ENCODE measurements around the gene KLHDC10.

KLHDC10 gene

DNA sequence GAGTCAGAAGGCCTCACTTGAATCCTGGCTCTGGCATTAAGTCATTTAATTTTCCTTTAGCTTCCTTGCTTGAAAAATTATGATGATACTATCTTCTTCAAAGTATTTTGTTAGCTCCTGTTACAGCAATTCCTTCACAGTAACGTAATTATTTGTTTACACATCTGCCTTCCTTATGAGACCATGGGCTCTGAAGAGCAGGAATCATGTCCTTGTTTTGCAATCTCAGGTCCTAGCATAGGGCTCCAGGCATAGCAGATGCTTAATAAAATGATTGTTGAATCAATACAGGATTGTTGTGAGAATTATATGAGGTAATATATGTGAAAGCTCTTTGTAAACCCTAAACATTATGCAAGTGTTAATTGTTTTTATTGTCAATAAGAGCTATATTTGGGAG, 25.5 kb downstream of the KLHDC10 start:
- TF ChIP-seq, protein P1, sequence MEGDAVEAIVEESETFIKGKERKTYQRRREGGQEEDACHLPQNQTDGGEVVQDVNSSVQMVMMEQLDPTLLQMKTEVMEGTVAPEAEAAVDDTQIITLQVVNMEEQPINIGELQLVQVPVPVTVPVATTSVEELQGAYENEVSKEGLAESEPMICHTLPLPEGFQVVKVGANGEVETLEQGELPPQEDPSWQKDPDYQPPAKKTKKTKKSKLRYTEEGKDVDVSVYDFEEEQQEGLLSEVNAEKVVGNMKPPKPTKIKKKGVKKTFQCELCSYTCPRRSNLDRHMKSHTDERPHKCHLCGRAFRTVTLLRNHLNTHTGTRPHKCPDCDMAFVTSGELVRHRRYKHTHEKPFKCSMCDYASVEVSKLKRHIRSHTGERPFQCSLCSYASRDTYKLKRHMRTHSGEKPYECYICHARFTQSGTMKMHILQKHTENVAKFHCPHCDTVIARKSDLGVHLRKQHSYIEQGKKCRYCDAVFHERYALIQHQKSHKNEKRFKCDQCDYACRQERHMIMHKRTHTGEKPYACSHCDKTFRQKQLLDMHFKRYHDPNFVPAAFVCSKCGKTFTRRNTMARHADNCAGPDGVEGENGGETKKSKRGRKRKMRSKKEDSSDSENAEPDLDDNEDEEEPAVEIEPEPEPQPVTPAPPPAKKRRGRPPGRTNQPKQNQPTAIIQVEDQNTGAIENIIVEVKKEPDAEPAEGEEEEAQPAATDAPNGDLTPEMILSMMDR (IDR thresholded peaks at IDR 0.05; ENCODE audit: insufficient read depth, missing control alignments) = no peak
- no peak for FAIRE-seq
- no peak for DNase-seq (ENCODE audit: insufficient read length, low spot score)

DNA sequence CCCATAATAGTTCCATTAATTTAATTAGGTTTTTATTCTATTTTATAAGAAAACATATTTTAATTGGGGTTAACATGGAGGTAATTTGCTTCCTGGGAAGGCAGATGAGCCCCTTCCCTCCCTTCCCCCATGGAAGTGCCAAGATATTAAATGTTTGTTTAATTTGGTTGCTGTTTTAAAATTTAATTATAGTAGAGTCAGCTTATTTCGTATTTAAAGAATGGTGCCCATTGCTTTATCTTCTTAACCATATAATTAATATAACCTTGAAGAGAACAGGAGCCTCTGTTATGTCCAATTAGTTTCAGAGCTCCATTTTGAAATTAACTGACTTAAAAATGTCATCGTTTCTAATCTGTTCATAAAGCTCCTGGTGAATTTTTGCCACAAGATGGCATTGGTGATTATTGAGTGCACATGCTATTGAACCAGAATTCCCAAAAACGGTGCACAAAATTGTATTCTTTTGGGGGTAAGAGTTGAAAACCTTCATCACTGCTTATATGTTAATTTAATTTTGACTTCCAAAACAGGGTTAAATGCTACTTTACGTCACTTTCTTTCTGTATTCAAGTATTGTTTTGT, 26.0 kb downstream of the KLHDC10 start:
- DNase-seq (ENCODE audit: insufficient read length, low spot score) (no peak), FAIRE-seq (no peak)
- TF ChIP-seq, protein P1 (IDR thresholded peaks at IDR 0.05; ENCODE audit: insufficient read depth, missing control alignments) = peak; percentile 26

DNA sequence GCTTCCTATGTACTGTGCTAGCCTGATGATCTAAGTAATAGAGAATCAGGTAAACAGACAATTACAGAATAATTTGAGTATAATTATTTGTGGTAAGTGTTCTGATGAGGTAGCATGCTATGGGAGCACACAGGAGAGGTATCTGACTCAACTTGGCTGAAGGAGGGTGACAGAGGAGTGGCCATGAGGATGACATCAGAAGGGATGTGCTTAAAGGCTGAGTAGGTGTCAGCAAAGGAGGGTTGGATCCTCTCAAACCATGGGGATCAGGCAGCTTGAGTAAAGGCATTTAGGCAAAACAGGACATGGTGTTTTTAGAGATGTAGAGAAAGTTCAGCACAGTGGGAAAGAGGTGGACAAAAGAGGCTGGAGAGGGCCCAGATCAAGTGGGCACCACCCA, 29.0 kb downstream of the KLHDC10 start:
- TF ChIP-seq, protein P1 (IDR thresholded peaks at IDR 0.05; ENCODE audit: insufficient read depth, missing control alignments) = no peak
- FAIRE-seq (no peak), DNase-seq (ENCODE audit: insufficient read length, low spot score) (no peak)

DNA sequence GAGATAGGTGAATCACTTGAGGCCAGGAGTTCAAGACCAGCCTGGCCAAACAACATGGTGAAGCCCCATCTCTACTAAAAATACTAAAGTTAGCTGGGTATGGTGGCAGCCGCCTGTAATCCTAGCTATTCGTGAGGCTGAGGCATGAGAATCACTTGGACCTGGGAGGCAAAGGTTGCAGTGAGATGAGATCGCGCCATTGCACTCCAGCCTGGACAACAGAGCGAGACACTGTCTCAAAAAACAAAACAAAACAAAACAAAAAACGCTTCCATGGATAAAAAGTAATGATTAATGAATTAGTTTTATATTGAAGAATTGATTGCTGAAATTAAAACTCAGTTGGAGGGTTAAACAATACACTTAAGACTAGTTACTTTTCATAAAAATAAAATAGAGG, 32.3 kb downstream of the KLHDC10 start:
- DNase-seq (ENCODE audit: insufficient read length, low spot score) (no peak), FAIRE-seq (no peak)
- TF ChIP-seq, protein P1 (IDR thresholded peaks at IDR 0.05; ENCODE audit: insufficient read depth, missing control alignments) = no peak

DNA sequence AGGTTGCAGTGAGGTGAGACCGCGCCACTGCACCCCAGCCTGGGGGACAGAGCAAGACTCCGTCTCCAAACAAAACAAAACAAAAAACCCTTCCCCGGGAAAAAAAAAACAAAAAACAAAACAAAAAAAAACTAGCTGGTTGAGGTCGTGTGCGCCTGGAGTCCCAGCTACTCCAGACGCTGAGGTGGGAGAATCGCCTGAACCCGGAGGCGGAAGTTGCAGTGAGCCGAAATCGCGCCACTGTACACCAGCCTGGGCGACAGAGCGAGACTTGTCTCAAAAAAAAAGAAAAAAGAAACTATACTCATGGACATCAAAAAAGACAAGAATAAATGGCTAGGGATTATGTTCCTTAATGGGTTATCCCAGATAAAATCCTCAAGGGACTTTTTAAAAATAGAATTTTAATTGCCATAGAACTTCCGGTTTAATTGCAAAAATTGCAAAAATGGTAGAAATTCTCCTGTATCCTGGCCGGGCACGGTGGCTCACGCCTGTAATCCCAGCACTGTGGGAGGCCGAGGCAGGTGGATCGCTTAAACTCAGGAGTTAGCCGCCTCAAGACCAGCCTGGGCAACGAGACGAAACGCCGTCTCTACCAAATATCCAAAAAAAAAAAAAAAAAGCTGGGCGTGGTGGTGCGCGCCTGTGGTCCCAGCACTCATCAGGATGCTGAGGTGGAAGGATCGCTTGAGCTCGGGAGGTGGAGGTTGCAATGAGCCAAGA, 37.8 kb downstream of the KLHDC10 start:
- TF ChIP-seq, protein P1 (IDR thresholded peaks at IDR 0.05; ENCODE audit: insufficient read depth, missing control alignments) = no peak
- DNase-seq (ENCODE audit: insufficient read length, low spot score) (no peak), FAIRE-seq (no peak)

DNA sequence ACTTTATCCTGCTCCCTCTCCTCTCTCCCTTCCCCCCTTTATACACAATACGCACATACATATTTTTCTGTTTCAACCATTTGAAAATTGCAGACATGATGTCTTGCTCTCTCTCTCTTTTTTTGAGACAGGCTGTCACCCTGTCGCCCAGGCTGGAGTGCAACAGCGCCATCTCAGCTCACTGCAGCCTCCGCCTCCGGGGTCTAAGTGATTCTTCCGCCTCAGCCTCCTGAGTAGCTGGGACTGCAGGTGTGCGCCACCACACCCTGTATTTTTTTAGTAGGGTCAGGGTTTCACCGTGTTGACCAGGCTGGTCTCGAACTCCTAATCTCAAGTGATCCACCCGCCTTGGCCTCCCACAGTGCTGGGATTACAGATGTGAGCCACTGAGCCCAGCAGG, 38.5 kb downstream of the KLHDC10 start:
- TF ChIP-seq, protein P1 (IDR thresholded peaks at IDR 0.05; ENCODE audit: insufficient read depth, missing control alignments) = no peak
- DNase-seq (ENCODE audit: insufficient read length, low spot score) (no peak), FAIRE-seq (no peak)

DNA sequence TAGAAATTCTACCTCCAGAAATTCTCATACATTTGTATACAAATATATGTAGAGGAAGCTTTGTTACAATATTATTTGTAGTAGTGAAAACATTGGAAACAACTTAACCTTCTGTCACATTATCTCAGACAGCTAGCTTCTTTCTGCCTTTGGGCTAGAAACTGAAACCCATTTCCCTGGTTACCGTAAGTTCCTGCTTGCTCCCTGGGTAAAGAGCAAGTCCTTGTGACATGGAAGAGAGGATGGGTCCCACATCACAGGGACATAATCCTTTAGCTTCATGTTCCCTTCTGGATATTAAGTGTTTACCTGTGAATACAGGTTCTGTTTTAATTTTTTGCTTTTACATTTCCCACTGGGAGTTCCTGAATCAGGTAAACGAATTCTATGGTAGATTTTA, 41.8 kb downstream of the KLHDC10 start:
- no peak for DNase-seq (ENCODE audit: insufficient read length, low spot score)
- TF ChIP-seq, protein P1 (IDR thresholded peaks at IDR 0.05; ENCODE audit: insufficient read depth, missing control alignments) = no peak
- FAIRE-seq = no peak

All from D721Med (cell line).